HG03039 (cell line): Measurements from ENCODE around the gene SH3PXD2A.
"Not testable (repeated sequence)": the region's sequence is repeated elsewhere in the genome, so short reads cannot be mapped to it uniquely, and the experiment has no call there.

Experiments
- ATAC-seq: cut with Tn5 transposase; IDR thresholded peaks from one replicate; pipeline ENCODE4 v1.9.1; 2021; ENCODE audit warnings: mild to moderate bottlenecking, moderate library complexity; ENCODE audit not compliant: unreplicated experiment

Gene SH3PXD2A

GRCh38 chr10:103613616-103614015, 241.8 kb downstream of the SH3PXD2A start:
- no peak for ATAC-seq

- no peak for ATAC-seq
These were observed 242.7 kb downstream of the SH3PXD2A start for GRCh38 chr10:103612462-103613365.

- ATAC-seq: no peak
These were observed 244.4 kb downstream of the SH3PXD2A start for GRCh38 chr10:103610921-103611511.

- no peak for ATAC-seq
These were observed 245.3 kb downstream of the SH3PXD2A start for GRCh38 chr10:103610083-103610472.

- no peak for ATAC-seq
These were observed 245.9 kb downstream of the SH3PXD2A start for GRCh38 chr10:103609231-103610082.

GRCh38 chr10:103608056-103608455, 247.3 kb downstream of the SH3PXD2A start:
- not testable (repeated sequence) for ATAC-seq

GRCh38 chr10:103607051-103607450, 248.3 kb downstream of the SH3PXD2A start:
- ATAC-seq: not testable (repeated sequence)

GRCh38 chr10:103606097-103606438, 249.3 kb downstream of the SH3PXD2A start:
- not testable (repeated sequence) for ATAC-seq

GRCh38 chr10:103605359-103606096, 249.8 kb downstream of the SH3PXD2A start:
- no peak for ATAC-seq

GRCh38 chr10:103603382-103603781, 252.0 kb downstream of the SH3PXD2A start:
- ATAC-seq: no peak

- ATAC-seq: no peak
These were observed 252.6 kb downstream of the SH3PXD2A start for GRCh38 chr10:103602852-103603155.

GRCh38 chr10:103602028-103602851, 253.1 kb downstream of the SH3PXD2A start:
- ATAC-seq: no peak

GRCh38 chr10:103600956-103601569, 254.3 kb downstream of the SH3PXD2A start:
- ATAC-seq: no peak

- ATAC-seq: no peak
These were observed 255.1 kb downstream of the SH3PXD2A start for GRCh38 chr10:103600325-103600724.

GRCh38 chr10:103599907-103600306, 255.5 kb downstream of the SH3PXD2A start:
- ATAC-seq: no peak

GRCh38 chr10:103599211-103599610, 256.2 kb downstream of the SH3PXD2A start:
- no peak for ATAC-seq

- ATAC-seq: no peak
These were observed 256.7 kb downstream of the SH3PXD2A start for GRCh38 chr10:103598654-103599115.

- no peak for ATAC-seq
These were observed 258.4 kb downstream of the SH3PXD2A start for GRCh38 chr10:103597003-103597402.

GRCh38 chr10:103595933-103596726, 259.2 kb downstream of the SH3PXD2A start:
- ATAC-seq: no peak
